Activated B cell treated with CpG ODN at 0.5 μM for 24 hours (primary cell): ENCODE measurements around the gene RNASEH2B. TPM values are rescaled to one million over a fixed set of nuclear protein-coding genes. Genes with fewer than 3 reads are reported as not detected.

ENCODE experiments used
- ATAC-seq: fragments of 200-7000 bp; cut with Tn5 transposase; one replicate; pipeline ENCODE4 v1.10.0; 2021; ENCODE audit warnings: low read depth, mild to moderate bottlenecking, moderate library complexity
- CTCF ChIA-PET: fragments of 350-600 bp; sonication (Branson Sonifier 250); formaldehyde crosslinking; loops from one replicate; lab custom pipeline; 2021; ENCODE audit warnings: antibody characterized with exemption; lab: Charles Lee
- POLR2A ChIA-PET: fragments of 350-600 bp; sonication (Branson Sonifier 250); formaldehyde crosslinking; loops from one replicate; lab custom pipeline; 2021; ENCODE audit warnings: antibody characterized with exemption; lab: Charles Lee
- DNase-seq: peaks from one replicate; pipeline ENCODE4 v3.0.0; 2022
- H3K27ac Mint-ChIP-seq: one replicate; pipeline ENCODE4 v1.8.0; 2020; ENCODE audit warnings: mixed read lengths
- H3K27me3 Mint-ChIP-seq: one replicate; pipeline ENCODE4 v1.8.0; 2021; ENCODE audit warnings: mixed read lengths
- H3K36me3 Mint-ChIP-seq: one replicate; pipeline ENCODE4 v1.8.0; 2021; ENCODE audit warnings: low read depth, mixed read lengths
- H3K4me1 Mint-ChIP-seq: one replicate; pipeline ENCODE4 v1.8.0; 2021; ENCODE audit warnings: mixed read lengths
- H3K4me3 Mint-ChIP-seq: one replicate; pipeline ENCODE4 v1.8.0; 2020; ENCODE audit warnings: mild to moderate bottlenecking, mixed read lengths
- H3K9me3 Mint-ChIP-seq: one replicate; pipeline ENCODE4 v1.8.0; 2020; ENCODE audit warnings: mixed read lengths
- intact Hi-C: fragments of 100-400 bp; cut with micrococcal nuclease; formaldehyde crosslinking; loops from one replicate; pipeline ENCODE4 v1.15.1; 2024
- total RNA-seq: library from RNA; stranded (reverse); gene quantifications from 2 replicates; pipeline ENCODE4 v1.2.3, GENCODE V29; 2022
- TF ChIP-seq, protein P1 (sequence below): fragments of 200-600 bp; IDR thresholded peaks from one replicate; pipeline ENCODE4 v1.8.0; 2022; ENCODE audit warnings: antibody characterized with exemption, mild to moderate bottlenecking

RNASEH2B gene
- total RNA-seq, 1 donor from 2014 or later, result 103 TPM

DNA sequence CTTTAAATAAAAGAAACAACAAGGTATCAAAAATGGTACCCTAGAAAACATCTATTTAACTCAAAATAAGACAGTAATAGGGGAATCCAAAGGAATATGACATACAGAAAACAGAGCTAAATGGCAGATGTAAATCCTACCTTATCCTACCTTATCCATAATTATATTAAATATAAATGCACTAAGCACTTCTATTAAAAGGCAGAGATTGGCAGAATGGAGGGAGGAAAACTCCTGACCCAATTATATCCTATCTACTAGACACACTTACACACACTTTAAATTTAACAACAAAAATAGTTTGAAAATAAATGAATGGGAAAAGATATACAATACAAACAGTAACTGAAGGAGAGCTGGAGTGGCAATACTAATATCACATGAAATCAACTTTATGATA, 14.4 kb downstream of the RNASEH2B start:
- Mint-ChIP-seq H3K27me3 (no peaks in the 10 kb centered on the region), H3K4me1 (peaks cover 46% of the 10 kb centered on the region), H3K9me3 (peaks cover 23% of the 10 kb centered on the region), H3K36me3 (peaks cover 49% of the 10 kb centered on the region), H3K27ac (no peak overlapping the region), H3K4me3 (no peak overlapping the region)
- intact Hi-C loops, result no loop called here
- ChIA-PET POLR2A (interaction anchor here (0.9 kb wide), 1 partner anchor 9 kb away, joined by 3 read pairs; no protein-coding TSS in a partner anchor), CTCF (no interaction called here)
- TF ChIP-seq, protein P1, sequence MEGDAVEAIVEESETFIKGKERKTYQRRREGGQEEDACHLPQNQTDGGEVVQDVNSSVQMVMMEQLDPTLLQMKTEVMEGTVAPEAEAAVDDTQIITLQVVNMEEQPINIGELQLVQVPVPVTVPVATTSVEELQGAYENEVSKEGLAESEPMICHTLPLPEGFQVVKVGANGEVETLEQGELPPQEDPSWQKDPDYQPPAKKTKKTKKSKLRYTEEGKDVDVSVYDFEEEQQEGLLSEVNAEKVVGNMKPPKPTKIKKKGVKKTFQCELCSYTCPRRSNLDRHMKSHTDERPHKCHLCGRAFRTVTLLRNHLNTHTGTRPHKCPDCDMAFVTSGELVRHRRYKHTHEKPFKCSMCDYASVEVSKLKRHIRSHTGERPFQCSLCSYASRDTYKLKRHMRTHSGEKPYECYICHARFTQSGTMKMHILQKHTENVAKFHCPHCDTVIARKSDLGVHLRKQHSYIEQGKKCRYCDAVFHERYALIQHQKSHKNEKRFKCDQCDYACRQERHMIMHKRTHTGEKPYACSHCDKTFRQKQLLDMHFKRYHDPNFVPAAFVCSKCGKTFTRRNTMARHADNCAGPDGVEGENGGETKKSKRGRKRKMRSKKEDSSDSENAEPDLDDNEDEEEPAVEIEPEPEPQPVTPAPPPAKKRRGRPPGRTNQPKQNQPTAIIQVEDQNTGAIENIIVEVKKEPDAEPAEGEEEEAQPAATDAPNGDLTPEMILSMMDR, result no peak
- no peak for ATAC-seq
- DNase-seq, result no peak

- H3K36me3 Mint-ChIP-seq, result peaks cover 60% of the 10 kb centered on the region
- intact Hi-C loops, result no loop called here
- POLR2A ChIA-PET, result interaction anchor here (1.2 to 1.3 kb wide), 2 partner anchors 9 to 803 kb away, joined by 3 read pairs; no protein-coding TSS in a partner anchor
- CTCF ChIA-PET, result interaction anchor here (1.3 kb wide), 1 partner anchor 16 kb away, joined by 4 read pairs; no protein-coding TSS in a partner anchor
- peaks cover 34% of the 10 kb centered on the region for H3K4me1 Mint-ChIP-seq
- H3K27me3 Mint-ChIP-seq, result no peaks in the 10 kb centered on the region
- no peak overlapping the region for H3K4me3 Mint-ChIP-seq
- H3K27ac Mint-ChIP-seq, result no peak overlapping the region
- DNase-seq (no peak), ATAC-seq (no peak)
- TF ChIP-seq, protein P1, result no peak
- peaks cover 15% of the 10 kb centered on the region for H3K9me3 Mint-ChIP-seq
Observed at GRCh38 chr13:50927701-50928100, 18.1 kb downstream of the RNASEH2B start.

- peak overlapping the region; percentile 69 for H3K27ac Mint-ChIP-seq
- POLR2A ChIA-PET, result interaction anchor here (0.8 to 1.3 kb wide), 3 partner anchors 9 to 804 kb away, joined by 3 read pairs; no protein-coding TSS in a partner anchor
- H3K4me1 Mint-ChIP-seq, result peaks cover 34% of the 10 kb centered on the region
- peaks cover 12% of the 10 kb centered on the region for H3K9me3 Mint-ChIP-seq
- no peak overlapping the region for H3K4me3 Mint-ChIP-seq
- CTCF ChIA-PET, result interaction anchor here (1.3 kb wide), 1 partner anchor 16 kb away, joined by 4 read pairs; no protein-coding TSS in a partner anchor
- intact Hi-C loops, result no loop called here
- TF ChIP-seq, protein P1, result no peak
- H3K27me3 Mint-ChIP-seq, result no peaks in the 10 kb centered on the region
- ATAC-seq (no peak), DNase-seq (no peak)
- H3K36me3 Mint-ChIP-seq, result peaks cover 60% of the 10 kb centered on the region
Observed at GRCh38 chr13:50928102-50928501, 18.5 kb downstream of the RNASEH2B start.

DNA sequence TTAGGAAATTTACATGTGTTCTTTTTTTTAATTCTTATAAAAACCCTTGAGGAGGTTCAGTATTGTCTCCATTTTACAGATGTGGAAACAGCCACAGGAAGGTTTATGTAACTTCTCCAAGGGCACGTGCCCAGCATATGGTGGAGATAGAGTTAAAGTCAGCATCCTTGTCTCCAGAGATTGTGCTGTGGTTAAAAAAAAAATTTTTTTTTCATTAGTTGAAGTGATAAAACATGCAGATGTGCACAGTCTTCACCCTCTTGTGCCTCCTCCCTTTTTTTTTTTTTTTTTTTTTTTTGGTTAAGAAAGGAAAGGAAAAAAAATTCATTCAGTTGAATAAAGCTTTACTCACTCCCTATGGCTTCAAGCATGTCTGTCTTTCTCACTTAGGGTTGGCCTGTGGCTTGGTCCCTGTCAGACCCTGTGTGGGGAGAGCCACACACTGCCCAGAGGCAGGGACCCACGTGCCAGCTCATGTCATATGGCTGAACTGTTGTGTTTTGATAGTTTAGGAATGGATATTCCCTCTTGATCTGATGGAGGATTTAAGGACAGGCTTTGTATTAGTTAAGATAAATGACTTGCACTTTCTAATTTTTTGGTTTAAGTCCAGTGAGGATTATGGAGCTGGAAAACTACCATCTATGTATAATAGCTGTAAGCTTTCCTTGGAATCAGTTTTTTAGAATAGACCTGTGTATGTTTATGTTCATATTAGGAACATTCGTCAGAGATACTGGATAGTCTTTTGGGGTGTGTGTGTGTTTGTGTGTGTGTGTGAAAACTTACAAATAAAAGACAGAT, 19.3 kb downstream of the RNASEH2B start:
- ATAC-seq, result no peak
- H3K9me3 Mint-ChIP-seq, result peaks cover 7% of the 10 kb centered on the region
- POLR2A ChIA-PET, result interaction anchor here (0.5 to 1.2 kb wide), 4 partner anchors 10 to 805 kb away, joined by 3 to 4 read pairs (median 3); no protein-coding TSS in a partner anchor
- H3K4me3 Mint-ChIP-seq, result no peak overlapping the region
- DNase-seq, result no peak
- H3K27me3 Mint-ChIP-seq, result no peaks in the 10 kb centered on the region
- H3K27ac Mint-ChIP-seq, result peak overlapping the region; percentile 66
- peaks cover 34% of the 10 kb centered on the region for H3K4me1 Mint-ChIP-seq
- CTCF ChIA-PET, result no interaction called here
- intact Hi-C loops, result no loop called here
- TF ChIP-seq, protein P1, result no peak
- H3K36me3 Mint-ChIP-seq, result peaks cover 58% of the 10 kb centered on the region

GRCh38 chr13:50932091-50932490, 22.5 kb downstream of the RNASEH2B start:
- H3K9me3 Mint-ChIP-seq, result peaks cover 2% of the 10 kb centered on the region
- ChIA-PET CTCF (interaction anchor here (1.2 to 1.5 kb wide), 3 partner anchors 9 to 138 kb away, joined by 3 to 4 read pairs (median 4); no protein-coding TSS in a partner anchor), POLR2A (no interaction called here)
- H3K36me3 Mint-ChIP-seq, result peaks cover 76% of the 10 kb centered on the region
- intact Hi-C loops, result no loop called here
- H3K4me3 Mint-ChIP-seq, result no peak overlapping the region
- peaks cover 22% of the 10 kb centered on the region for H3K4me1 Mint-ChIP-seq
- DNase-seq, result no peak
- H3K27me3 Mint-ChIP-seq, result no peaks in the 10 kb centered on the region
- no peak overlapping the region for H3K27ac Mint-ChIP-seq
- no peak for ATAC-seq
- TF ChIP-seq, protein P1, result no peak
